Parathyroid adenoma (tissue), 2 donors: ENCODE results near the gene ATP8B4.

Source experiments
- H2AFZ ChIP-seq: fragments of 300-600 bp; sonication (generic); one replicate; pipeline ENCODE4 v1.7.0; 2017; ENCODE audit warnings: antibody characterized with exemption, mild to moderate bottlenecking
- H3K27ac ChIP-seq: fragments of 300-600 bp; sonication (generic); one replicate; pipeline ENCODE4 v1.7.0; 2017
- H3K27me3 ChIP-seq: fragments of 300-600 bp; sonication (generic); one replicate; pipeline ENCODE4 v1.7.0; 2017; ENCODE audit warnings: low read length; ENCODE audit not compliant: control insufficient read depth, insufficient read depth
- H3K36me3 ChIP-seq: fragments of 300-600 bp; sonication (generic); one replicate; pipeline ENCODE4 v1.7.0; 2017; ENCODE audit warnings: low read length; ENCODE audit not compliant: control insufficient read depth, insufficient read depth
- H3K4me1 ChIP-seq: fragments of 300-600 bp; sonication (generic); one replicate; pipeline ENCODE4 v1.7.0; 2017; ENCODE audit warnings: control low read depth
- H3K4me2 ChIP-seq: fragments of 300-600 bp; sonication (generic); one replicate; pipeline ENCODE4 v1.7.0; 2017; ENCODE audit warnings: low read length
- H3K4me3 ChIP-seq: fragments of 300-600 bp; sonication (generic); one replicate; pipeline ENCODE4 v1.7.0; 2017; ENCODE audit warnings: low read depth, low read length
- H3K79me2 ChIP-seq: fragments of 300-600 bp; sonication (generic); one replicate; pipeline ENCODE4 v1.7.0; 2017; ENCODE audit warnings: control low read depth
- H3K9ac ChIP-seq: fragments of 300-600 bp; sonication (generic); one replicate; pipeline ENCODE4 v1.7.0; 2017; ENCODE audit warnings: mild to moderate bottlenecking
- H3K9me3 ChIP-seq: fragments of 300-600 bp; sonication (generic); one replicate; pipeline ENCODE4 v1.7.0; 2017; ENCODE audit warnings: low read length; ENCODE audit not compliant: control insufficient read depth
- TF ChIP-seq, protein P1 (sequence below): fragments of 300-600 bp; sonication (generic); IDR thresholded peaks from one replicate; pipeline ENCODE4 v1.7.0; 2017; ENCODE audit warnings: antibody characterized with exemption, mild to moderate bottlenecking
- donor health status: primary hyperparathyroidism.

Gene ATP8B4

GRCh38 chr15:50140983-50141382, 21.9 kb upstream of the ATP8B4 start:
- H3K36me3 ChIP-seq, result no peaks in the 10 kb centered on the region
- H3K9me3 ChIP-seq, result no peaks in the 10 kb centered on the region
- no peak overlapping the region for H3K4me3 ChIP-seq
- no peaks in the 10 kb centered on the region for H3K27me3 ChIP-seq
- TF ChIP-seq, protein P1, sequence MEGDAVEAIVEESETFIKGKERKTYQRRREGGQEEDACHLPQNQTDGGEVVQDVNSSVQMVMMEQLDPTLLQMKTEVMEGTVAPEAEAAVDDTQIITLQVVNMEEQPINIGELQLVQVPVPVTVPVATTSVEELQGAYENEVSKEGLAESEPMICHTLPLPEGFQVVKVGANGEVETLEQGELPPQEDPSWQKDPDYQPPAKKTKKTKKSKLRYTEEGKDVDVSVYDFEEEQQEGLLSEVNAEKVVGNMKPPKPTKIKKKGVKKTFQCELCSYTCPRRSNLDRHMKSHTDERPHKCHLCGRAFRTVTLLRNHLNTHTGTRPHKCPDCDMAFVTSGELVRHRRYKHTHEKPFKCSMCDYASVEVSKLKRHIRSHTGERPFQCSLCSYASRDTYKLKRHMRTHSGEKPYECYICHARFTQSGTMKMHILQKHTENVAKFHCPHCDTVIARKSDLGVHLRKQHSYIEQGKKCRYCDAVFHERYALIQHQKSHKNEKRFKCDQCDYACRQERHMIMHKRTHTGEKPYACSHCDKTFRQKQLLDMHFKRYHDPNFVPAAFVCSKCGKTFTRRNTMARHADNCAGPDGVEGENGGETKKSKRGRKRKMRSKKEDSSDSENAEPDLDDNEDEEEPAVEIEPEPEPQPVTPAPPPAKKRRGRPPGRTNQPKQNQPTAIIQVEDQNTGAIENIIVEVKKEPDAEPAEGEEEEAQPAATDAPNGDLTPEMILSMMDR, result no peak
- no peak overlapping the region for H3K4me2 ChIP-seq
- no peaks in the 10 kb centered on the region for H3K4me1 ChIP-seq
- H3K9ac ChIP-seq, result no peak overlapping the region
- H2AFZ ChIP-seq, result no peak overlapping the region
- no peaks in the 10 kb centered on the region for H3K79me2 ChIP-seq
- no peak overlapping the region for H3K27ac ChIP-seq

GRCh38 chr15:50140098-50140497, 21.1 kb upstream of the ATP8B4 start:
- Histone ChIP-seq H2AFZ (no peak overlapping the region), H3K4me3 (no peak overlapping the region), H3K4me2 (no peak overlapping the region), H3K36me3 (no peaks in the 10 kb centered on the region), H3K9ac (no peak overlapping the region), H3K79me2 (no peaks in the 10 kb centered on the region), H3K27me3 (no peaks in the 10 kb centered on the region), H3K4me1 (no peaks in the 10 kb centered on the region), H3K27ac (no peak overlapping the region), H3K9me3 (no peaks in the 10 kb centered on the region)
- TF ChIP-seq, protein P1, result no peak

DNA sequence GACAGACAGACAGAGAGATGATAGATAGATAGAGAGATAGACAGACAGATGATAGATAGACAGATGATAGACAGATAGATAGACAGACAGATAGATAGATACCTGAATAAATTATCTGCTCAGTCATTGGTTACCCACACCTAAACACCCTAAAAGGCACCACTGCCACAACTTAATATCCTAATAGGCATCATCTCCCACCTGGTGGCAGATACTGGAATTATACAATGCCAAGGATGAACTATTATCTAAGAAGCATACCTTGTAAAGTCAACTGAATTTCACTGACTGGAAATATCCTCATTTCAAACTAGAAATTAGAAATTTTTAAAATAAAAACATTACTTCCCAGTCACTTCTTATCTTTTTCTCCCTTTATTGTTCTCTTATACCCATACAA, 19.4 kb upstream of the ATP8B4 start:
- Histone ChIP-seq H3K27ac (no peak overlapping the region), H3K27me3 (no peaks in the 10 kb centered on the region), H3K4me2 (no peak overlapping the region), H3K79me2 (no peaks in the 10 kb centered on the region), H2AFZ (no peak overlapping the region), H3K9ac (no peak overlapping the region), H3K4me3 (no peak overlapping the region), H3K36me3 (no peaks in the 10 kb centered on the region), H3K4me1 (no peaks in the 10 kb centered on the region), H3K9me3 (no peaks in the 10 kb centered on the region)
- TF ChIP-seq, protein P1, result no peak

DNA sequence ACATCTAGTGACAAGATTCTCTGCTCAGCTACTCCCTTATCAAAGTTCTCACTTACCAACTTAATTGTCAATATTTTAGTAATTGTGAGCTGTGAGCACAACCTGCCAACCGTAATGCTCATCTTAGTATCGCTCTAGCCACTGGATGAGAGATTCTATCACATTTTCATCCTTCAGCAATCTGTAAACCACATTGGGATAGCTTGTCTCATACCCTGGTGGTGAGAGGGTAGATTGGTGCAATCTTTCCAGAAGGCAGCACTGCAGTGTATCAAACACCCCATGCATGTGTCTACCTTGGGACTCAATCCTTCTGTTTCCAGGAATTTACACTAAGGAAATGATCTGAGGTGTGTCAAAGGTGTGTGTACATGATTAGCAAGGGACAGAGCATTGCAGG, 18.9 kb upstream of the ATP8B4 start:
- Histone ChIP-seq H3K27me3 (no peaks in the 10 kb centered on the region), H3K79me2 (no peaks in the 10 kb centered on the region)
- TF ChIP-seq, protein P1, result no peak

GRCh38 chr15:50137330-50137761, 18.3 kb upstream of the ATP8B4 start:
- Histone ChIP-seq H3K79me2 (no peaks in the 10 kb centered on the region), H3K27ac (no peak overlapping the region), H3K9me3 (no peaks in the 10 kb centered on the region), H3K4me1 (no peaks in the 10 kb centered on the region), H2AFZ (no peak overlapping the region), H3K36me3 (no peaks in the 10 kb centered on the region), H3K9ac (no peak overlapping the region), H3K4me3 (no peak overlapping the region), H3K4me2 (no peak overlapping the region), H3K27me3 (no peaks in the 10 kb centered on the region)
- TF ChIP-seq, protein P1, result no peak

More for the DNA sequence above, 18.9 kb upstream of the ATP8B4 start:
- H3K4me2 ChIP-seq, result no peak overlapping the region
- H3K4me3 ChIP-seq, result no peak overlapping the region
- H3K9ac ChIP-seq, result no peak overlapping the region
- H3K36me3 ChIP-seq, result no peaks in the 10 kb centered on the region
- H3K4me1 ChIP-seq, result no peaks in the 10 kb centered on the region
- no peak overlapping the region for H3K27ac ChIP-seq
- H2AFZ ChIP-seq, result no peak overlapping the region
- no peaks in the 10 kb centered on the region for H3K9me3 ChIP-seq
